Gastrocnemius medialis (tissue), 4 donors: ENCODE data around the gene CLP1. TPM values are rescaled to one million over a fixed set of nuclear protein-coding genes. Genes with fewer than 3 reads are reported as not detected.

ENCODE experiments used
- ATAC-seq, 2 donors: fragments of 150-250 bp; one replicate each; pipeline ENCODE4 v1.9.1; 2016
- DNase-seq, 2 donors: peaks; one replicate each; pipeline ENCODE4 v3.0.0-alpha.2; 2019
- H3K27ac ChIP-seq, 4 donors: fragments of 200-600 bp; sonication (generic); 1 replicate in 1 of 4; 2 replicates in 3 of 4; pipeline ENCODE4 v1.5.1; 2016 to 2018; ENCODE audit warnings: mild to moderate bottlenecking in 2 of 4, moderate library complexity in 1 of 4
- H3K27me3 ChIP-seq, 3 donors: fragments of 200-600 bp; sonication (generic) in 2 of 3; 1 replicate in 1 of 3; 2 replicates in 2 of 3; pipeline versions ENCODE4 v1.5.1 to v1.6.0; 2016 to 2019; ENCODE audit warnings: mild to moderate bottlenecking in 1 of 3, moderate library complexity in 1 of 3
- H3K36me3 ChIP-seq, 2 donors: fragments of 200-600 bp; sonication (generic) in 1 of 2; one replicate each; pipeline ENCODE4 v1.5.1; 2017 to 2018
- H3K4me1 ChIP-seq, 2 donors: fragments of 200-600 bp; sonication (generic) in 1 of 2; one replicate each; pipeline ENCODE4 v1.5.1; 2016 to 2017; ENCODE audit warnings: mild to moderate bottlenecking in 2 of 2
- H3K4me3 ChIP-seq, 4 donors: fragments of 200-600 bp; sonication (generic) in 3 of 4; 1 replicate in 1 of 4; 2 replicates in 3 of 4; pipeline ENCODE4 v1.5.1; 2016 to 2019; ENCODE audit warnings: mild to moderate bottlenecking in 2 of 4
- H3K9me3 ChIP-seq, 3 donors: fragments of 200-600 bp; sonication (generic) in 2 of 3; 1 replicate in 1 of 3; 2 replicates in 2 of 3; pipeline ENCODE4 v1.5.1; 2016 to 2019
- CTCF ChIP-seq, 5 experiments: fragments of 450-650 bp in 3 of 5; fragments of 200-600 bp in 2 of 5; sonication (generic) in 2 of 5; IDR thresholded peaks in 4 of 5; conservative IDR thresholded peaks in 1 of 5; 1 replicate in 4 of 5; 2 replicates in 1 of 5; pipeline ENCODE4 v1.5.1; 2016 to 2019; ENCODE audit warnings: antibody characterized with exemption in 5 of 5, mild to moderate bottlenecking in 3 of 5, moderate library complexity in 3 of 5
- POLR2A ChIP-seq, 2 donors: fragments of 450-650 bp; IDR thresholded peaks; one replicate each; pipeline ENCODE4 v1.6.1; 2017; ENCODE audit warnings: antibody characterized with exemption in 2 of 2, mild to moderate bottlenecking in 2 of 2, moderate library complexity in 2 of 2
- in situ Hi-C, 4 donors: fragments of 200-750 bp; cut with MboI; loops; one replicate each; pipeline versions ENCODE4 v1.15.0 to v1.8.0; 2017; ENCODE audit warnings: low sequenced_read_pairs in 4 of 4
- intact Hi-C: fragments of 100-400 bp; cut with DNase I; formaldehyde crosslinking; loops from one replicate; pipeline ENCODE4 v1.15.1; 2023; ENCODE audit warnings: low total_unique reads
- total RNA-seq, 4 donors: library from RNA; depleted of rRNA; stranded (reverse); fragments of >200 nt; gene quantifications; one replicate each; pipeline versions ENCODE4 v1.1.0 to v1.2.3, GENCODE V29; 2016

The CLP1 gene
- total RNA-seq, 4 donors from 2014 or later = 10.6 to 15.3 (median 11.2) TPM

- no peak overlapping the region for H3K4me3 ChIP-seq
- in situ Hi-C loops = no loop called here
- no peaks in the 10 kb centered on the region for H3K27me3 ChIP-seq
- DNase-seq (no peak), ATAC-seq (no peak)
- H3K36me3 ChIP-seq = peaks cover 0 to 11% of the 10 kb centered on the region in 2 donors
- intact Hi-C loops = no loop called here
- no peak for TF ChIP-seq CTCF (IDR thresholded peaks at IDR 0.05 in 4 of 5, conservative IDR thresholded peaks at IDR 0.05 in 1 of 5)
- no peak for TF ChIP-seq POLR2A (IDR thresholded peaks at IDR 0.05)
- no peak overlapping the region for H3K27ac ChIP-seq
- no peaks in the 10 kb centered on the region for H3K4me1 ChIP-seq
- no peaks in the 10 kb centered on the region for H3K9me3 ChIP-seq
Observed at GRCh38 chr11:57616595-57616994, 41.0 kb upstream of the CLP1 start.

DNA sequence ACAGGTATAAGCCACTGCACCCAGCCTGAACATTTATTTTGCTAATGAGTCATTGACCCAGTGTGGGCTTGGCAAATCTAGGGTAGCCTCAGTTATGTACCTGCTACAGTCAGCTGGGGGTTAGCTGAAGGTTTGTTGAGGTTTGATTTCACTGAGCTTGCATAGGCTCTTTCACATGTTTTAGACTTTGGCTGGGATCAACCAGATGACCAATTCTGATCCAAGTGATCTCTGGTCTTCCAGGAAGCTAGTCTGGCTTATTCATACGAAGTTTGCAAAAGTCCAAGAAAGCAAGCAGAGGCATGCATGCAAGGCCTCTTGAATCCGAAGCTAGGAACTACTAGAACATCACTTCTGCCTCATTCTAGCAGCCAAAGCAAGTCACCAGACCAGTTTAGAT lies 39.1 kb upstream of the CLP1 start:
- no peaks in the 10 kb centered on the region for H3K4me1 ChIP-seq
- in situ Hi-C loops (no loop called here), intact Hi-C loops (no loop called here)
- no peaks in the 10 kb centered on the region for H3K27me3 ChIP-seq
- no peak overlapping the region for H3K4me3 ChIP-seq
- peaks cover 0 to 4% of the 10 kb centered on the region in 2 donors for H3K36me3 ChIP-seq
- DNase-seq = no peak
- no peak overlapping the region for H3K27ac ChIP-seq
- H3K9me3 ChIP-seq = no peaks in the 10 kb centered on the region
- ATAC-seq = no peak
- TF ChIP-seq CTCF (IDR thresholded peaks at IDR 0.05 in 4 of 5, conservative IDR thresholded peaks at IDR 0.05 in 1 of 5) (no peak), POLR2A (IDR thresholded peaks at IDR 0.05) (no peak)

- Histone ChIP-seq H3K4me3 (no peak overlapping the region), H3K27ac (no peak overlapping the region), H3K4me1 (no peaks in the 10 kb centered on the region), H3K9me3 (no peaks in the 10 kb centered on the region), H3K27me3 (no peaks in the 10 kb centered on the region), H3K36me3 (no peaks in the 10 kb centered on the region)
- intact Hi-C loops (no loop called here), in situ Hi-C loops (no loop called here)
- ATAC-seq = no peak
- no peak for DNase-seq
- TF ChIP-seq CTCF (IDR thresholded peaks at IDR 0.05 in 4 of 5, conservative IDR thresholded peaks at IDR 0.05 in 1 of 5) = no peak
Observed at GRCh38 chr11:57619331-57619730, 38.2 kb upstream of the CLP1 start.

- in situ Hi-C loops = no loop called here
- ATAC-seq = no peak
- TF ChIP-seq POLR2A (IDR thresholded peaks at IDR 0.05) (no peak), CTCF (IDR thresholded peaks at IDR 0.05 in 4 of 5, conservative IDR thresholded peaks at IDR 0.05 in 1 of 5) (no peak)
Observed at GRCh38 chr11:57620467-57620866, 37.1 kb upstream of the CLP1 start.

GRCh38 chr11:57622263-57622662 lies 35.3 kb upstream of the CLP1 start:
- intact Hi-C loops (no loop called here), in situ Hi-C loops (no loop called here)
- Histone ChIP-seq H3K4me3 (no peak overlapping the region), H3K4me1 (no peaks in the 10 kb centered on the region), H3K27me3 (no peaks in the 10 kb centered on the region), H3K9me3 (no peaks in the 10 kb centered on the region), H3K36me3 (no peaks in the 10 kb centered on the region), H3K27ac (no peak overlapping the region)
- ATAC-seq (no peak), DNase-seq (no peak)
- no peak for TF ChIP-seq POLR2A (IDR thresholded peaks at IDR 0.05)
- no peak for TF ChIP-seq CTCF (IDR thresholded peaks at IDR 0.05 in 4 of 5, conservative IDR thresholded peaks at IDR 0.05 in 1 of 5)

More at GRCh38 chr11:57620467-57620866, 37.1 kb upstream of the CLP1 start:
- Histone ChIP-seq H3K4me3 (no peak overlapping the region), H3K27ac (no peak overlapping the region), H3K4me1 (no peaks in the 10 kb centered on the region), H3K27me3 (no peaks in the 10 kb centered on the region), H3K9me3 (no peaks in the 10 kb centered on the region), H3K36me3 (no peaks in the 10 kb centered on the region)
- intact Hi-C loops = no loop called here
- DNase-seq = no peak
